H1 (cell line): ENCODE results near the gene OR1S1. TPM values are rescaled to one million over a fixed set of nuclear protein-coding genes. Genes with fewer than 3 reads are reported as not detected.

Source experiments
- CTCF ChIA-PET: fragments of 300-600 bp; sonication (Branson Sonifier 250); formaldehyde crosslinking; loops from one replicate; lab custom pipeline; 2021; ENCODE audit not compliant: partially characterized antibody; lab: Charles Lee
- POLR2A ChIA-PET: fragments of 300-600 bp; sonication (Branson Sonifier 250); formaldehyde crosslinking; loops from one replicate; lab custom pipeline; 2021; ENCODE audit warnings: inconsistent platforms; ENCODE audit not compliant: partially characterized antibody; lab: Charles Lee
- DNase-seq, 2 experiments: peaks; one replicate each; pipeline versions ENCODE4 v3.0.0 to v3.0.0-alpha.2; 2010 to 2022; ENCODE audit warnings: low spot score in 2 of 2, low read depth in 1 of 2, mixed read lengths in 1 of 2
- FAIRE-seq: peaks from 2 replicates; lab custom pipeline; 2011; peaks lifted over from hg19 to GRCh38; lab: Jason Lieb, UNC
- H2AFZ ChIP-seq: 2 replicates; pipeline ENCODE4 v1.8.1; 2012; ENCODE audit warnings: low read length, inconsistent platforms
- H2AK5ac ChIP-seq: 2 replicates; pipeline ENCODE4 v1.6.1; 2013; ENCODE audit warnings: low read depth, low read length
- H2BK120ac ChIP-seq: replicated peaks from 2 replicates; pipeline ENCODE3; 2013; ENCODE audit warnings: low read depth, low read length, inconsistent platforms
- H2BK12ac ChIP-seq: 2 replicates; pipeline ENCODE4 v1.6.1; 2013; ENCODE audit warnings: low read depth, low read length
- H2BK15ac ChIP-seq: 2 replicates; pipeline ENCODE4 v1.6.1; 2013; ENCODE audit warnings: low read length
- H2BK20ac ChIP-seq: 2 replicates; pipeline ENCODE4 v1.6.1; 2013; ENCODE audit warnings: low read length
- H2BK5ac ChIP-seq: 2 replicates; pipeline ENCODE4 v1.6.1; 2013; ENCODE audit warnings: low read depth, low read length
- H3K14ac ChIP-seq: 2 replicates; pipeline ENCODE4 v1.6.1; 2013; ENCODE audit warnings: inconsistent platforms; ENCODE audit not compliant: insufficient read length
- H3K18ac ChIP-seq: 2 replicates; pipeline ENCODE4 v1.6.1; 2013; ENCODE audit warnings: low read length; ENCODE audit errors: extremely low read depth
- H3K23ac ChIP-seq: 2 replicates; pipeline ENCODE4 v1.6.1; 2013; ENCODE audit warnings: inconsistent platforms; ENCODE audit not compliant: insufficient read length
- H3K23me2 ChIP-seq: 2 replicates; pipeline ENCODE4 v1.6.1; 2013; ENCODE audit warnings: low read depth, low read length
- H3K27ac ChIP-seq: 2 replicates; pipeline ENCODE4 v1.6.1; 2011; ENCODE audit warnings: low read depth, low read length, inconsistent platforms
- H3K27me3 ChIP-seq, 4 experiments: replicated peaks in 1 of 4; 1 replicate in 1 of 4; 2 replicates in 3 of 4; pipeline versions ENCODE4 v1.6.1 to v1.8.1; 2011 to 2013; ENCODE audit warnings: low read length in 3 of 4, mild to moderate bottlenecking in 3 of 4, inconsistent platforms in 2 of 4, mixed read lengths in 2 of 4, moderate library complexity in 1 of 4; ENCODE audit not compliant: control insufficient read depth in 3 of 4, insufficient read depth in 3 of 4; ENCODE audit errors: extremely low read depth in 1 of 4
- H3K36me3 ChIP-seq, 4 experiments: 2 replicates each; pipeline versions ENCODE4 v1.6.1 to v1.8.1; 2011 to 2013; ENCODE audit warnings: mild to moderate bottlenecking in 4 of 4, low read length in 3 of 4, moderate library complexity in 2 of 4, control low read depth in 1 of 4, inconsistent platforms in 1 of 4; ENCODE audit not compliant: insufficient read depth in 4 of 4, control insufficient read depth in 2 of 4
- H3K4ac ChIP-seq: replicated peaks from 2 replicates; pipeline ENCODE3; 2013; ENCODE audit warnings: low read length, low read depth, mixed read lengths, inconsistent platforms; ENCODE audit not compliant: insufficient read length
- H3K4me1 ChIP-seq, 4 experiments: replicated peaks in 1 of 4; 1 replicate in 1 of 4; 2 replicates in 3 of 4; pipeline versions ENCODE4 v1.6.1 to v1.8.1; 2011 to 2013; ENCODE audit warnings: low read length in 3 of 4, inconsistent platforms in 2 of 4, mixed read lengths in 1 of 4; ENCODE audit not compliant: insufficient read depth in 4 of 4, control insufficient read depth in 3 of 4
- H3K4me2 ChIP-seq, 2 experiments: 2 replicates each; pipeline versions ENCODE4 v1.6.1 to v1.8.1; 2011 to 2013; ENCODE audit warnings: low read depth in 2 of 2, low read length in 2 of 2, control low read depth in 1 of 2, inconsistent platforms in 1 of 2, mild to moderate bottlenecking in 1 of 2; ENCODE audit not compliant: insufficient read depth in 1 of 2
- H3K4me3 ChIP-seq, 4 experiments: fragments of 200-600, 300-600 bp in 1 of 4; sonication (generic), shearing (Covaris generic), sonication (Bioruptor Twin) in 1 of 4; 2 replicates each; pipeline versions ENCODE4 v1.5.1 to v1.8.1; 2011 to 2016; ENCODE audit warnings: low read length in 4 of 4, low read depth in 3 of 4, control low read depth in 2 of 4, inconsistent platforms in 2 of 4, mild to moderate bottlenecking in 2 of 4, mixed read lengths in 1 of 4, moderate library complexity in 1 of 4; ENCODE audit not compliant: insufficient read depth in 2 of 4; ENCODE audit errors: extremely low read depth in 1 of 4
- H3K56ac ChIP-seq: replicated peaks from 2 replicates; pipeline ENCODE3; 2013; ENCODE audit warnings: low read depth, mild to moderate bottlenecking, mixed read lengths, low read length, inconsistent platforms; ENCODE audit not compliant: insufficient read length
- H3K79me1 ChIP-seq: 2 replicates; pipeline ENCODE4 v1.6.1; 2013; ENCODE audit warnings: low read depth, low read length, control low read depth
- H3K79me2 ChIP-seq, 2 experiments: 2 replicates each; pipeline versions ENCODE4 v1.6.1 to v1.8.1; 2012 to 2013; ENCODE audit warnings: low read length in 2 of 2, mild to moderate bottlenecking in 2 of 2, inconsistent platforms in 1 of 2; ENCODE audit not compliant: insufficient read depth in 2 of 2, control insufficient read depth in 1 of 2
- H3K9ac ChIP-seq, 4 experiments: replicated peaks in 1 of 4; 1 replicate in 1 of 4; 2 replicates in 3 of 4; pipeline versions ENCODE4 v1.6.1 to v1.8.1; 2011 to 2013; ENCODE audit warnings: low read depth in 3 of 4, low read length in 3 of 4, control low read depth in 2 of 4, mild to moderate bottlenecking in 2 of 4, moderate library complexity in 2 of 4, inconsistent platforms in 1 of 4; ENCODE audit errors: extremely low read depth in 1 of 4
- H3K9me3 ChIP-seq, 2 experiments: 2 replicates each; pipeline versions ENCODE4 v1.6.1 to v1.8.1; 2012 to 2013; ENCODE audit warnings: mild to moderate bottlenecking in 2 of 2, moderate library complexity in 2 of 2, control low read depth in 1 of 2, inconsistent platforms in 1 of 2, low read depth in 1 of 2, low read length in 1 of 2, mixed read lengths in 1 of 2; ENCODE audit not compliant: insufficient read depth in 2 of 2
- H4K20me1 ChIP-seq, 2 experiments: replicated peaks in 1 of 2; 2 replicates each; pipeline versions ENCODE3 to v1.8.1; 2011 to 2013; ENCODE audit warnings: inconsistent platforms in 2 of 2, low read length in 2 of 2, mild to moderate bottlenecking in 1 of 2; ENCODE audit not compliant: insufficient read depth in 2 of 2, control insufficient read depth in 1 of 2
- H4K5ac ChIP-seq: 2 replicates; pipeline ENCODE4 v1.6.1; 2013; ENCODE audit warnings: low read length, low read depth, mixed read lengths, inconsistent platforms; ENCODE audit not compliant: insufficient read length
- H4K8ac ChIP-seq: 2 replicates; pipeline ENCODE4 v1.8.0; 2013; ENCODE audit warnings: mild to moderate bottlenecking, moderate library complexity, low read length, inconsistent platforms; ENCODE audit not compliant: insufficient read depth; ENCODE audit errors: extremely low read depth
- H4K91ac ChIP-seq: replicated peaks from 2 replicates; pipeline ENCODE3; 2013; ENCODE audit warnings: low read length, mixed read lengths, inconsistent platforms; ENCODE audit not compliant: insufficient read length
- JUND ChIP-seq: IDR thresholded peaks from 2 replicates; pipeline ENCODE4 v1.6.1; 2011; ENCODE audit warnings: mild to moderate bottlenecking, improper control_type of control experiment, low read length
- MAX ChIP-seq: IDR thresholded peaks from 2 replicates; pipeline ENCODE4 v1.6.1; 2012; ENCODE audit warnings: inconsistent platforms
- PHF8 ChIP-seq: fragments of 200-600 bp; sonication (generic); conservative IDR thresholded peaks from 2 replicates; pipeline ENCODE4 v1.7.1; 2012; ENCODE audit warnings: low read depth, mild to moderate bottlenecking, inconsistent platforms, low read length, moderate library complexity
- SUZ12 ChIP-seq: fragments of 200-600 bp; sonication (generic); IDR thresholded peaks from 2 replicates; pipeline ENCODE4 v1.6.1; 2012; ENCODE audit warnings: mild to moderate bottlenecking, inconsistent platforms, low read length, moderate library complexity, mixed read lengths
- WGBS, 2 experiments: shearing (Covaris generic) in 1 of 2; methylation state at CpG; one replicate each; pipeline versions ENCODE4 v1.1.6 to v1.1.7; 2013 to 2015; ENCODE audit warnings: low lambda C conversion rate in 2 of 2, mixed read lengths in 2 of 2, inconsistent platforms in 1 of 2, low coverage in 1 of 2, missing lambda C conversion rate in 1 of 2; ENCODE audit not compliant: insufficient replicate concordance in 2 of 2, insufficient coverage in 1 of 2, insufficient read length in 1 of 2; ENCODE audit errors: extremely low coverage in 1 of 2, missing lambda C conversion rate in 1 of 2; 5-methylcytosine and 5-hydroxymethylcytosine counted together
- polyA plus RNA-seq, 7 experiments: library from polyadenylated mRNA; depleted of rRNA in 3 of 7; stranded (reverse) in 5 of 7; unstranded in 2 of 7; fragments of >200 nt in 5 of 7; fragments of 200-250 nt in 2 of 7; gene quantifications; 1 replicate in 5 of 7; 2 replicates in 1 of 7; 4 replicates in 1 of 7; pipeline versions ENCODE4 v1.2.1 to v1.2.3, GENCODE V29; 2011 to 2013; ENCODE audit warnings: missing spikeins in 2 of 7, mixed read lengths in 2 of 7
- total RNA-seq: library from RNA; stranded (reverse); fragmentation: NEBNext Ultra II Directional; extraction: Animal tissue kit (Norgen Biotek cat#: 25700); gene quantifications from 2 replicates; pipeline ENCODE4 v1.2.1, GENCODE V29; 2021

OR1S1 gene
- total and polyA plus RNA-seq, 2 of the 8 experiments (the other 6 are each of a cell fraction or from before 2014, with no cell fraction given): not detected

- FAIRE-seq: no peak
- CTCF ChIA-PET: no interaction called here
- TF ChIP-seq JUND (no peak), MAX (no peak), PHF8 (no peak), SUZ12 (no peak)
These were observed 46.9 kb upstream of the OR1S1 start for GRCh38 chr11:58165504-58166106.

More at GRCh38 chr11:58165504-58166106, 46.9 kb upstream of the OR1S1 start:
- Histone ChIP-seq H4K91ac (no peak overlapping the region), H3K9ac (no peak overlapping the region), H3K23ac (no peak overlapping the region), H3K4me3 (no peak overlapping the region), H2BK12ac (no peak overlapping the region), H3K36me3 (no peaks in the 10 kb centered on the region), H3K27me3 (no peaks in the 10 kb centered on the region), H2BK20ac (no peak overlapping the region), H2AFZ (no peak overlapping the region), H3K23me2 (no peaks in the 10 kb centered on the region), H3K27ac (no peak overlapping the region), H3K4me1 (no peaks in the 10 kb centered on the region), H3K9me3 (peaks cover 0 to 7% of the 10 kb centered on the region in 2 experiments; a peak in 1 of 4 replicates), H2BK120ac (no peak overlapping the region), H3K4me2 (no peak overlapping the region), H4K20me1 (no peaks in the 10 kb centered on the region), H4K8ac (no peak overlapping the region), H3K18ac (no peak overlapping the region), H4K5ac (no peak overlapping the region), H3K4ac (no peak overlapping the region), H3K79me2 (no peaks in the 10 kb centered on the region), H2BK15ac (no peak overlapping the region), H2AK5ac (no peak overlapping the region), H2BK5ac (no peak overlapping the region), H3K14ac (no peak overlapping the region), H3K79me1 (no peaks in the 10 kb centered on the region), H3K56ac (no peak overlapping the region)
- DNase-seq: no peak
- WGBS, 2 experiments: 84% methylated on average over 7 of the region's 7 CpGs; no CpG with 5 or more reads in 1 of the 2 experiments
- POLR2A ChIA-PET: no interaction called here
